Vagina (tissue), 2 donors: ENCODE data around the gene TCTN3. TPM values are rescaled to one million over a fixed set of nuclear protein-coding genes. Genes with fewer than 3 reads are reported as not detected.
"Not testable (repeated sequence)": the region's sequence is repeated elsewhere in the genome, so short reads cannot be mapped to it uniquely, and the experiment has no call there.

Source experiments
- DNase-seq, 2 donors: peaks; one replicate each; pipeline ENCODE4 v3.0.0-alpha.2; 2017; ENCODE audit errors: extremely low spot score in 2 of 2
- H3K27ac ChIP-seq: fragments of 200-600 bp; sonication (generic); one replicate; pipeline ENCODE4 v1.5.1; 2019
- H3K27me3 ChIP-seq: fragments of 200-600 bp; sonication (generic); one replicate; pipeline ENCODE4 v1.5.1; 2019
- H3K36me3 ChIP-seq, 2 donors: fragments of 200-600 bp; sonication (generic); one replicate each; pipeline ENCODE4 v1.5.1; 2017 to 2019
- H3K4me1 ChIP-seq: fragments of 200-600 bp; sonication (generic); one replicate; pipeline ENCODE4 v1.5.1; 2019
- H3K4me3 ChIP-seq, 2 donors: fragments of 200-600 bp; sonication (generic); 1 replicate in 1 of 2; 2 replicates in 1 of 2; pipeline ENCODE4 v1.5.1; 2016 to 2019
- H3K9me3 ChIP-seq: fragments of 200-600 bp; sonication (generic); one replicate; pipeline ENCODE4 v1.5.1; 2019
- CTCF ChIP-seq, 3 experiments: fragments of 450-650 bp in 2 of 3; fragments of 200-600 bp in 1 of 3; sonication (generic) in 1 of 3; IDR thresholded peaks; one replicate each; pipeline ENCODE4 v1.5.1; 2017 to 2019; ENCODE audit warnings: antibody characterized with exemption in 3 of 3, mild to moderate bottlenecking in 2 of 3, moderate library complexity in 2 of 3
- POLR2A ChIP-seq, 2 donors: fragments of 450-650 bp; IDR thresholded peaks; one replicate each; pipeline ENCODE4 v1.6.1; 2017; ENCODE audit warnings: antibody characterized with exemption in 2 of 2, mild to moderate bottlenecking in 2 of 2, moderate library complexity in 2 of 2
- POLR2AphosphoS5 ChIP-seq, 2 donors: sonication (generic); formaldehyde crosslinking; IDR thresholded peaks; one replicate each; pipeline ENCODE4 v1.9.0; 2017; ENCODE audit warnings: antibody characterized with exemption in 2 of 2, mild to moderate bottlenecking in 2 of 2, low read depth in 1 of 2; ENCODE audit not compliant: insufficient read depth in 1 of 2
- intact Hi-C: fragments of 100-400 bp; cut with DNase I; formaldehyde crosslinking; loops from one replicate; pipeline ENCODE4 v1.15.1; 2023
- total RNA-seq: library from RNA; depleted of rRNA; stranded (reverse); fragments of >200 nt; gene quantifications from one replicate; pipeline ENCODE4 v1.2.3, GENCODE V29; 2016

The TCTN3 gene
- total RNA-seq, 1 donor from 2014 or later, result 15.2 TPM

- Histone ChIP-seq H3K36me3 (peaks cover 0 to 69% of the 10 kb centered on the region in 2 donors), H3K4me3 (no peak overlapping the region), H3K4me1 (peaks cover 18% of the 10 kb centered on the region), H3K27me3 (no peaks in the 10 kb centered on the region), H3K27ac (no peak overlapping the region), H3K9me3 (no peaks in the 10 kb centered on the region)
- intact Hi-C loops, result no loop called here
- TF ChIP-seq POLR2A (IDR thresholded peaks at IDR 0.05), result no peak
- TF ChIP-seq POLR2AphosphoS5 (IDR thresholded peaks at IDR 0.05; ENCODE audit: insufficient read depth in 1 of 2, low read depth in 1 of 2), result no peak
- no peak for TF ChIP-seq CTCF (IDR thresholded peaks at IDR 0.05)
- DNase-seq, result no peak
Observed at GRCh38 chr10:95688648-95689047, 5.1 kb downstream of the TCTN3 start.

DNA sequence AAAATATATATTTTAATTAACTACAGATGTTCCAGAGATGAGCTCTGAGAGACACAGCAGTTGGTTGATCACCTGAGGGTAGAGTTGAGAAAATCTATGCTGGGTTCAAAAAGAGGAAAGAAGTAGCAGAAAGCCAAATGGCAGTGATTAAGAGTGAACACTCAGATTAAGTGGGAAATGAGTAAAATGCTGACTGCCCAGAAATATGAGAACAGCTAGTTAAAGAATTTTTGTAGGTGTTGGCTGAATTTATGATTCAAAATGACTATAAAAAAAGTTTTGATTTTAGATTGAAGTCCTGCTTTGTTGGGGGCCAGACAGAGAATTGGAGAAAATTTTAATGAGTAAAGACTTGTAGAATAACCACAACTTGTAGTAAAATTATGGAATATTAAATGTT is 9.8 kb downstream of the TCTN3 start:
- TF ChIP-seq POLR2AphosphoS5 (IDR thresholded peaks at IDR 0.05; ENCODE audit: insufficient read depth in 1 of 2, low read depth in 1 of 2), result no peak
- TF ChIP-seq POLR2A (IDR thresholded peaks at IDR 0.05), result no peak
- TF ChIP-seq CTCF (IDR thresholded peaks at IDR 0.05), result no peak
- Histone ChIP-seq H3K4me3 (no peak overlapping the region), H3K36me3 (peaks cover 0 to 79% of the 10 kb centered on the region in 2 donors), H3K4me1 (no peaks in the 10 kb centered on the region), H3K27ac (no peak overlapping the region), H3K9me3 (no peaks in the 10 kb centered on the region), H3K27me3 (no peaks in the 10 kb centered on the region)
- DNase-seq, result no peak
- intact Hi-C loops, result no loop called here

GRCh38 chr10:95675403-95676116 is 18.2 kb downstream of the TCTN3 start:
- DNase-seq, result no peak
- Histone ChIP-seq H3K4me3 (no peak overlapping the region), H3K27me3 (no peaks in the 10 kb centered on the region), H3K36me3 (peaks cover 0 to 42% of the 10 kb centered on the region in 2 donors), H3K27ac (no peak overlapping the region), H3K4me1 (no peaks in the 10 kb centered on the region), H3K9me3 (no peaks in the 10 kb centered on the region)
- intact Hi-C loops, result no loop called here
- TF ChIP-seq CTCF (IDR thresholded peaks at IDR 0.05) (no peak), POLR2A (IDR thresholded peaks at IDR 0.05) (no peak), POLR2AphosphoS5 (IDR thresholded peaks at IDR 0.05; ENCODE audit: insufficient read depth in 1 of 2, low read depth in 1 of 2) (no peak)

- intact Hi-C loops, result no loop called here
- Histone ChIP-seq H3K9me3 (no peaks in the 10 kb centered on the region), H3K4me3 (no peak overlapping the region), H3K36me3 (peaks cover 0 to 34% of the 10 kb centered on the region in 2 donors), H3K27ac (no peak overlapping the region), H3K27me3 (no peaks in the 10 kb centered on the region), H3K4me1 (no peaks in the 10 kb centered on the region)
- TF ChIP-seq CTCF (IDR thresholded peaks at IDR 0.05) (no peak), POLR2AphosphoS5 (IDR thresholded peaks at IDR 0.05; ENCODE audit: insufficient read depth in 1 of 2, low read depth in 1 of 2) (no peak), POLR2A (IDR thresholded peaks at IDR 0.05) (no peak)
- no peak for DNase-seq
Observed at GRCh38 chr10:95674643-95675042, 19.1 kb downstream of the TCTN3 start.

DNA sequence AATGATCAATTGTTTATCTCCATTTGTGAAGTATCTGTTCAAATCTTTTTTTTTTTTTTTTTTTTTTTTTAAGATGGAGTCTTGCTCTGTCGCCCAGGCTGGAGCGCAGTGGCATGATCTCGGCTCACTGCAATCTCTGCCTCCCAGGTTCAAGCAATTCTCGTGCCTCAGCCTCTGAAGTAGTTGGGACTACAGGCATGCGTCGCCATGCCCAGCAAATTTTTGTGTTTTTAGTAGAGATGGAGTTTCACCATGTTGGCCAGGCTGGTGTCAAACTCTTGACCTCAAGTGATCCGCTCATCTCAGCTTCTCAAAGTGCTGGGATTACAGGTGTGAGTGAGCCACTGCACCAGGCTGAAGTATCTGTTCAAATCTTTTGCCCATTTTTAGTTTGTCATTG is 21.1 kb downstream of the TCTN3 start:
- H3K4me3 ChIP-seq, H3K4me1 ChIP-seq, H3K27ac ChIP-seq, H3K9me3 ChIP-seq, H3K27me3 ChIP-seq, intact Hi-C loops, DNase-seq: not testable (repeated sequence)
- peaks cover 0 to 24% of the 10 kb centered on the region in 2 donors for H3K36me3 ChIP-seq
